ENCODE measurements around the gene IRAK1. TPM values are rescaled to one million over a fixed set of nuclear protein-coding genes. Genes with fewer than 3 reads are reported as not detected.
A peak's percentile ranks its signal among the peaks of the same experiment; 100 is the strongest.

Gene IRAK1
- total and polyA plus RNA-seq, 10 of the 15 experiments (the other 5 are each of a cell fraction or from before 2014, with no cell fraction given): 4.2 to 136 (median 39.5) TPM

- TF ChIP-seq BMI1 (IDR thresholded peaks at IDR 0.05; ENCODE audit: borderline replicate concordance) (no peak), JUND (IDR thresholded peaks at IDR 0.05; ENCODE audit: low read depth, low read length) (no peak; the same call in 1 of the 2 replicates), NFXL1 (IDR thresholded peaks at IDR 0.05; ENCODE audit: borderline replicate concordance) (no peak), STAT1 (conservative IDR thresholded peaks at IDR 0.05) (no peak), YBX1 (IDR thresholded peaks at IDR 0.05) (no peak), SP1 (IDR thresholded peaks at IDR 0.05; ENCODE audit: low read depth, low read length) (no peak), TARDBP (IDR thresholded peaks at IDR 0.05; ENCODE audit: borderline replicate concordance) (no peak), TCF12 (IDR thresholded peaks at IDR 0.05; ENCODE audit: low read depth, low read length) (no peak), EED (IDR thresholded peaks at IDR 0.05; ENCODE audit: low read depth) (no peak), EP300 (IDR thresholded peaks at IDR 0.05; ENCODE audit: borderline replicate concordance in 1 of 2, control insufficient read depth in 1 of 2, low read depth in 2 of 2, low read length in 2 of 2) (peak in 1 of 2 experiments; percentile 19; a peak in 1 of 4 replicates), CHD1 (IDR thresholded peaks at IDR 0.05; ENCODE audit: low read depth, low read length) (no peak), ZNF384 (IDR thresholded peaks at IDR 0.05; ENCODE audit: borderline replicate concordance, low read depth, low read length) (peak; percentile 54; the same call in 1 of the 2 replicates)
- TF ChIP-seq, protein P1, sequence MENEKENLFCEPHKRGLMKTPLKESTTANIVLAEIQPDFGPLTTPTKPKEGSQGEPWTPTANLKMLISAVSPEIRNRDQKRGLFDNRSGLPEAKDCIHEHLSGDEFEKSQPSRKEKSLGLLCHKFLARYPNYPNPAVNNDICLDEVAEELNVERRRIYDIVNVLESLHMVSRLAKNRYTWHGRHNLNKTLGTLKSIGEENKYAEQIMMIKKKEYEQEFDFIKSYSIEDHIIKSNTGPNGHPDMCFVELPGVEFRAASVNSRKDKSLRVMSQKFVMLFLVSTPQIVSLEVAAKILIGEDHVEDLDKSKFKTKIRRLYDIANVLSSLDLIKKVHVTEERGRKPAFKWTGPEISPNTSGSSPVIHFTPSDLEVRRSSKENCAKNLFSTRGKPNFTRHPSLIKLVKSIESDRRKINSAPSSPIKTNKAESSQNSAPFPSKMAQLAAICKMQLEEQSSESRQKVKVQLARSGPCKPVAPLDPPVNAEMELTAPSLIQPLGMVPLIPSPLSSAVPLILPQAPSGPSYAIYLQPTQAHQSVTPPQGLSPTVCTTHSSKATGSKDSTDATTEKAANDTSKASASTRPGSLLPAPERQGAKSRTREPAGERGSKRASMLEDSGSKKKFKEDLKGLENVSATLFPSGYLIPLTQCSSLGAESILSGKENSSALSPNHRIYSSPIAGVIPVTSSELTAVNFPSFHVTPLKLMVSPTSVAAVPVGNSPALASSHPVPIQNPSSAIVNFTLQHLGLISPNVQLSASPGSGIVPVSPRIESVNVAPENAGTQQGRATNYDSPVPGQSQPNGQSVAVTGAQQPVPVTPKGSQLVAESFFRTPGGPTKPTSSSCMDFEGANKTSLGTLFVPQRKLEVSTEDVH (IDR thresholded peaks at IDR 0.05; ENCODE audit: low read depth, partially characterized antibody): no peak
Measured at GRCh38 chrX:154004315-154004714, 15.4 kb downstream of the IRAK1 start (continued).
